Measurements from ENCODE around the gene ELAPOR2. TPM values are rescaled to one million over a fixed set of nuclear protein-coding genes. Genes with fewer than 3 reads are reported as not detected.
"Not testable (repeated sequence)": the region's sequence is repeated elsewhere in the genome, so short reads cannot be mapped to it uniquely, and the experiment has no call there.

Gene ELAPOR2, protein sequence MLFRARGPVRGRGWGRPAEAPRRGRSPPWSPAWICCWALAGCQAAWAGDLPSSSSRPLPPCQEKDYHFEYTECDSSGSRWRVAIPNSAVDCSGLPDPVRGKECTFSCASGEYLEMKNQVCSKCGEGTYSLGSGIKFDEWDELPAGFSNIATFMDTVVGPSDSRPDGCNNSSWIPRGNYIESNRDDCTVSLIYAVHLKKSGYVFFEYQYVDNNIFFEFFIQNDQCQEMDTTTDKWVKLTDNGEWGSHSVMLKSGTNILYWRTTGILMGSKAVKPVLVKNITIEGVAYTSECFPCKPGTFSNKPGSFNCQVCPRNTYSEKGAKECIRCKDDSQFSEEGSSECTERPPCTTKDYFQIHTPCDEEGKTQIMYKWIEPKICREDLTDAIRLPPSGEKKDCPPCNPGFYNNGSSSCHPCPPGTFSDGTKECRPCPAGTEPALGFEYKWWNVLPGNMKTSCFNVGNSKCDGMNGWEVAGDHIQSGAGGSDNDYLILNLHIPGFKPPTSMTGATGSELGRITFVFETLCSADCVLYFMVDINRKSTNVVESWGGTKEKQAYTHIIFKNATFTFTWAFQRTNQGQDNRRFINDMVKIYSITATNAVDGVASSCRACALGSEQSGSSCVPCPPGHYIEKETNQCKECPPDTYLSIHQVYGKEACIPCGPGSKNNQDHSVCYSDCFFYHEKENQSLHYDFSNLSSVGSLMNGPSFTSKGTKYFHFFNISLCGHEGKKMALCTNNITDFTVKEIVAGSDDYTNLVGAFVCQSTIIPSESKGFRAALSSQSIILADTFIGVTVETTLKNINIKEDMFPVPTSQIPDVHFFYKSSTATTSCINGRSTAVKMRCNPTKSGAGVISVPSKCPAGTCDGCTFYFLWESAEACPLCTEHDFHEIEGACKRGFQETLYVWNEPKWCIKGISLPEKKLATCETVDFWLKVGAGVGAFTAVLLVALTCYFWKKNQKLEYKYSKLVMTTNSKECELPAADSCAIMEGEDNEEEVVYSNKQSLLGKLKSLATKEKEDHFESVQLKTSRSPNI
- 21.6 TPM for total RNA-seq

- FAIRE-seq: no peak
- peak; percentile 87 for DNase-seq (ENCODE audit: low spot score in 2 of 2)
These were observed at the start of gene ELAPOR2 for GRCh38 chr7:87059525-87060287. Gene ELAPOR2, minus strand, starts transcription at chr7:87059654. Its CDS starts 141 bp downstream, at chr7:87059513.

DNA sequence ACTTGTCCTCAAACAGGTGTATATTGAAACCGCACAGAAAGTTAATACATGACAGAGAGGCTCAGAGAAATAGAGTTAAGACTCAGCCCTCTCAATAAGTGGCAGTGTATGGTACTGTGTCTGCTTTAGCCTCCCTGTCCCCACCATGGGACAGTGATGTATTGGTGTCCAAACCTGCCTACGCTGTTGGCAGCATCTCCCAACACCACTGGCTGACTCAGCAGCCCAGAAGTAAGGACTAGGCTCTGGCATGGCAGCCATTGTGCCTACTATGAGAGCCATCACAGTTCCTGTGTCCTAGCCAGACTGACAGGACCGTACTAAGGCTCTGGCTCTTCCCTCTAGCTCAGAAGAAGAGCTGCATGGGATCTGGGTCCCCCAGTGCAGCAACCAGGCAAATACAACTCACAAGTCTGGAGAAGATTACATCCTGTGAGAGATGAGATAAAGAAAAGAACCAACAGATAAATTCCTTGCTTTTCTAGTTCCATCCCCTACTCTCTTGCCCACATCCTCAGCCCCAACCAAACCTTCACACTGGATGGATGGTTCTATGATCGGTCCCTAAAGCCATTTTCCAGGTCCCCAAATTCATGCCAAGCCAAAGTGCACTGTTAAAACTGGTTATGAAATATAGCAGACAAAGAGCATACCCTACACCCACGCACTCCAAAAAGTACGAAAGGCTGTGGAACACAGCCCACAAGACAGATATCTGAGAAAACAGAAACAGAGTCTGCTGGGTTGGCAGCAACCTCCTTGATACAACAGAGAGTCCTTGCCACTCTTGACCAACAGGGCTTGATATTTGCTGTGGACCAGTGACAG is 48.7 kb upstream of the ELAPOR2 start:
- no peak for FAIRE-seq
- DNase-seq (ENCODE audit: low spot score in 2 of 2): no peak

DNA sequence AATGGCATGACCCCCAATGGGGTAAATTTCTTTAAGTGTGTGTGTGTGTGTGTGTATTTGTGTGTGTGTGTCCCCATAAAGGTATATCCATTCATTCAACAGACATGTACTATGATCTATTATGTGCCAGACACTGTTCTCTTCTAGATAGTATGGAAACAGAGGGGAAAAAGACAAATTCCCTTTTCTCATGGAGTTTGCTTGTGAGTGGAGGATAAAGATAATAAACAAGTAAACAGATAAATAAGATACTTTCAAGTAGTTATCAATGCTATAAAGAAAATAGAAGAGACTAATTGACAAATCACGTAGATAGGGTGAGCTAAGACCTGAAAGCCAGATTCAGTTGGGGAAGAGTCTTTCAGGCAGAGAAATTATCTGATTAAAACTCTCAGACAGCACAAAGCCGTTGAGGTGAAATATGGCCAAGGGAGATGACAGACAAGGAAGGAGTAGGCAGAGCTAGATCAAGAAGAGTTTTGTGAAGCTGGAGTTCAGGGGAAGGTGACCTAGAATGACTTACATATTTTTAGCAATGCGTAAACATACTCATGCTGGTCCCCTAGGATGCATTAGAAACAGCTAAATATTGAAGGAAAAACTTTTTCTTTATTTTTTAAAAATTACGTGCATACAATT is 47.6 kb upstream of the ELAPOR2 start:
- FAIRE-seq (no peak), DNase-seq (ENCODE audit: low spot score in 2 of 2) (no peak)

- DNase-seq (ENCODE audit: low spot score in 2 of 2): no peak
- no peak for FAIRE-seq
These were observed 45.9 kb upstream of the ELAPOR2 start for GRCh38 chr7:87105401-87105800.

GRCh38 chr7:87100326-87100725 is 40.9 kb upstream of the ELAPOR2 start:
- no peak for FAIRE-seq

DNA sequence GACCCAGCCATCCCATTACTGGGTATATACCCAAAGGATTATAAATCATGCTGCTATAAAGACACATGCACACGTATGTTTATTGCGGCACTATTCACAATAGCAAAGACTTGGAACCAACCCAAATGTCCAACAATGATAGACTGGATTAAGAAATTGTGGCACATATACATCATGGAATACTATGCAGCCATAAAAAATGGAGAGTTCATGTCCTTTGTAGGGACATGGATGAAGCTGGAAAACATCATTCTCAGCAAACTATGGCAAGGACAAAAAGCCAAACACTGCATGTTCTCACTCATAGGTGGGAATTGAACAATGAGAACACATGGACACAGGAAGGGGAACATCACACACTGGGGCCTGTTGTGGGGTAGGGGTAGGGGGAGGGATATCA is 37.9 kb upstream of the ELAPOR2 start:
- FAIRE-seq; DNase-seq (ENCODE audit: low spot score in 2 of 2): not testable (repeated sequence)

More at GRCh38 chr7:87100326-87100725, 40.9 kb upstream of the ELAPOR2 start:
- no peak for DNase-seq (ENCODE audit: low spot score in 2 of 2)

GRCh38 chr7:87094322-87094721 is 34.9 kb upstream of the ELAPOR2 start:
- no peak for FAIRE-seq
- DNase-seq (ENCODE audit: low spot score in 2 of 2): no peak

- FAIRE-seq: no peak
- DNase-seq (ENCODE audit: low spot score in 2 of 2): no peak
These were observed 33.2 kb upstream of the ELAPOR2 start for GRCh38 chr7:87092568-87093091.

- no peak for DNase-seq (ENCODE audit: low spot score in 2 of 2)
- FAIRE-seq: no peak
These were observed 32.1 kb upstream of the ELAPOR2 start for GRCh38 chr7:87091487-87092066.

DNA sequence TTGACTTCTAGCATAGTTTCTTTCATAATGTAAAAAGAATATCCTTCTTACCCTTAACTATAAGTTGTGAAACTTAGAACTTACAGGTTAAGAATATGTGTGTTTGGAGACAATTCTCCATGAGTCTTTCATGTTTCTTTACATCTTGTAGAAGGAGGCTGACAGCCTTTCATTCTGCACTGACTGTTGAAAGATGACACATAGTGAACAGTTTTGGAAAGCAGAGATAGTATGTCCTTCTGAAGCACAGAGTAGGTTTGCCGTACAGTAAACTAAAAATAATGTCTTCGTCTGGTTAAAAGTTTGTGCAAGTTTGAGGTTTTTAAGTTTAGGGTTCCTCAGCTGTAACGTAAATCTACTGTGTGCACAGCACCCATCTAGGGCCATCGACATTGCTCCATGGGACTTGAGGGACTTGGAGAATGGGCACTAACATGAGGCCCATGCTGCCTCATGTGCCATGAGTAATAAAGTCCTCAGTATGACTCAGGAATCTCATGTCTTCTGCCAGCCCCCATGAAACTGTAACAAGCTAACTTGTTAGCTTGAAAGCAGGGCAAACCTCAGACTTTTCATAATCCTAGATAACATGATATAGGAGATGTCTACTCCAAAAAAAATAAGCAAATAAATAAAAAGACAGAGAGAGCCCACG is 24.5 kb upstream of the ELAPOR2 start:
- DNase-seq (ENCODE audit: low spot score in 2 of 2) (no peak), FAIRE-seq (no peak)

GRCh38 chr7:87082675-87083074 is 23.2 kb upstream of the ELAPOR2 start:
- no peak for FAIRE-seq
- no peak for DNase-seq (ENCODE audit: low spot score in 2 of 2)

GRCh38 chr7:87075671-87076404 is 16.4 kb upstream of the ELAPOR2 start:
- DNase-seq (ENCODE audit: low spot score in 2 of 2): no peak
- no peak for FAIRE-seq

GRCh38 chr7:87067788-87068187 is 8.3 kb upstream of the ELAPOR2 start:
- no peak for DNase-seq (ENCODE audit: low spot score in 2 of 2)
- no peak for FAIRE-seq

DNA sequence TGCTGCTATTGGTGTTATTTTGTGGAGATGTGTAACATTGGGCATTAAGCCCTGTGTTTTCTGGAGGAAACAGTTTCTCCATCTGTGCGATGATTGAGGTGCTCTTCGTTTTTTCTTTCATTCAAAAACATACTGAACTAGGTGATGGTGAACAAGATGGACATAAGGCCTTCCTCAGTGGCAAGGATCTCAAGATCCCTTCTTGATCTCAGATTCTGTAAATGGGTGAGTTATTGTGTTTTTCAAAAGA is 759 bp upstream of the ELAPOR2 start:
- DNase-seq (ENCODE audit: low spot score in 2 of 2): no peak
- no peak for FAIRE-seq

- FAIRE-seq (no peak), DNase-seq (ENCODE audit: low spot score in 2 of 2) (peak in 1 of 2 donors; percentile 13)
These were observed 520 bp downstream of the ELAPOR2 start for GRCh38 chr7:87058744-87059524.

DNA sequence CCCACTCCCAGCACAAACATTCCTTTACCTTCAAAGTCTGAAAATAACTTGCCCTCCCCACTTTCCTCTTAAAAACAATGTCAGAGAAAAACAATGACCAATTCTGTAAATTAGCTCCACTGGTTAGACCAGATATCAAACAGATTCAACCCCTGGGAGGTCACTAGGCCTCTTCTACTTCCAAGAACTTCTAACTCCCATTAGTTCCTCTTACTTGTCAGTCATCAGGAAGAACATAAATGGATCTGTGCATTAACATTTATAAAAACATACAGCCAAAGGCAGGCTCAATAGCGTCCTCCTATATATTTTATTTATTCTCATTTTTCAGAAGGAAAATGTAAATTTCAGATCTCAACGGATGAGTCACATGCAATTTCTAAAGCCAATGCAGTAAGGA is 2.2 kb downstream of the ELAPOR2 start:
- FAIRE-seq: no peak

DNA sequence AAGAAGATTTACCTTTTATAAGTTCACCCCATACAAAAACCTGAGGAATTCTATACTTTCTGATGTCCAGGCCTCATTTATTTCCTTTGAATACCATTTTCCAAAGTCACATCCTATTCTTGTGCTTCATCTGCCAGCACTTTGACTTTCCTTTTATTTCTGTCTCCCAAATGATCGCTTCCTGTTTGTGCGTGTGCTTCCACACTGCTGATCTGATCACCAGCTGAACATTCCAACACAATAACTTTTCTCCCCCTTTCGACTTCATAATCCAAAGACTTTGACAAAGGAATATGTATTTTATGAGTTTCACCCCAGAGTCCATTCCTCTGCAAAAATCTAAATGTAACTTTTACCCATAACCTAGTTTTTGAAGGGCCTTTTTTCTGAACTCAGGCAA is 3.1 kb downstream of the ELAPOR2 start:
- DNase-seq (ENCODE audit: low spot score in 2 of 2): no peak
- FAIRE-seq: no peak

More for the DNA sequence above, 2.2 kb downstream of the ELAPOR2 start:
- DNase-seq (ENCODE audit: low spot score in 2 of 2): no peak
